ACC112 (cell line): ENCODE measurements around the gene DNAJB13.

Experiments
- H2AFZ ChIP-seq: fragments of 200-600 bp; sonication (generic); one replicate; pipeline ENCODE4 v1.6.0; 2017; ENCODE audit warnings: antibody characterized with exemption, low read length; ENCODE audit not compliant: unreplicated experiment
- H3K27ac ChIP-seq: fragments of 200-600 bp; sonication (generic); 2 replicates; pipeline ENCODE4 v1.5.1; 2014; ENCODE audit warnings: low read depth, mild to moderate bottlenecking, antibody characterized with exemption, low read length, moderate library complexity
- H3K27me3 ChIP-seq: fragments of 200-600 bp; sonication (generic); 2 replicates; pipeline ENCODE4 v1.6.1; 2014; ENCODE audit warnings: mild to moderate bottlenecking, antibody characterized with exemption, low read length, moderate library complexity, mixed read lengths; ENCODE audit not compliant: insufficient read depth
- H3K36me3 ChIP-seq: fragments of 200-600 bp; sonication (generic); 2 replicates; pipeline ENCODE4 v1.6.1; 2016; ENCODE audit warnings: mild to moderate bottlenecking, antibody characterized with exemption, low read length, moderate library complexity, mixed read lengths; ENCODE audit not compliant: insufficient read depth
- H3K4me1 ChIP-seq: fragments of 200-600 bp; sonication (generic); one replicate; pipeline ENCODE4 v1.6.1; 2016; ENCODE audit warnings: low read length, mixed read lengths; ENCODE audit not compliant: insufficient read depth, unreplicated experiment, control insufficient read depth
- H3K4me3 ChIP-seq: fragments of 200-600 bp; sonication (generic); 2 replicates; pipeline ENCODE4 v1.5.1; 2014; ENCODE audit warnings: mild to moderate bottlenecking, low read depth, low read length
- H3K79me2 ChIP-seq: fragments of 200-600 bp; sonication (generic); one replicate; pipeline ENCODE4 v1.6.0; 2016; ENCODE audit warnings: low read length; ENCODE audit not compliant: control insufficient read depth, unreplicated experiment, insufficient read depth

DNAJB13 gene

DNA sequence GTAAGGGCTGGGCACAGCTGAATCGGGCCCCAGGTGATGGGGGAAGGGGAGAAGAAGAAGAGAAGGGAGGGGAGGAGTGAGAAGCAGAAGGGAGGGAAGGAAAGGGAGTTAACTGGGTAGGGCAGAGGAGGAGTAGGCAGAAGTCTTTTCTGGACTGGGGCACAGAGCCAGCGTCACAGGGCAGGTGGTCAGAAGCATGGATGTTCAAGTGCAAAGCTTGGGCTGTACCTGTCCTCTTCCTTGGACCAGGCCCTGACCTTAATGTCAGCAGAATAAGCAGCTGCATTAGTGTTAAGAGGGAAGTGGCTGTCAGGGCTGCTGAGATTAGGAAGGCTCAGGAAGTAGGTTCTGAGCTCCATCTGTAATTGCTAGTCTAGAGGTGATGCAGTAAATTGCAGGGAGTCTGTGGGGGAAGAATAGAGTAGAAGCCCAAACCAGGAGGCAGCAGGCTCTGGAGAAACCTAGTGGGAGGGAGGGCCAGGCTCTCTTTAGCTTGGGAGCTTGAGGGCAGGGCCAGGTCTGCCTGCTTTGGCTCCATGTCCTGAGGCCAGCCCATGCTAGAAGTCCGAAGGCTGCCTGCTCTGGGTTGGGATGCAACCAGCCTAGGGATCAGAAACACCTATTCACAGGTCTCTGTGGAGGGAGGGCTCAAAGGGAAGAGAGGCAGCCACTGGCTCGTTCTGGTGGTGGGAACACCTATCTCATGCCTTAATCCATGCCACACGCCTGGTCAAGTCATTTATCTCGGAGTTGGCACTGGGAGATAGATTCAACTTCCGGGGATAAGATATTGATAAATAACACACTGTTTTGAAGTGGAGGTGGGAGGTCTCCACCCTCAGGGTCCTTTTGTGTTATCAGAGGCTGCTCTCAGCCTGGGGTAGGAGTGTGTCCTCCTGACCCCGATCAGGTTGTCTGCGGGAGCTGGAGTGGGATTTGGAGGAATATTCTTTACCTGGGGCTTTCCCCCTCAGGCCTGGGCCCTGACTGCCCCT, 59.8 kb downstream of the DNAJB13 start:
- H2AFZ ChIP-seq = no peak overlapping the region
- no peaks in the 10 kb centered on the region for H3K27me3 ChIP-seq
- peaks cover 8% of the 10 kb centered on the region for H3K4me1 ChIP-seq
- no peaks in the 10 kb centered on the region for H3K36me3 ChIP-seq
- no peaks in the 10 kb centered on the region for H3K79me2 ChIP-seq
- no peak overlapping the region for H3K4me3 ChIP-seq
- H3K27ac ChIP-seq = no peak overlapping the region

GRCh38 chr11:74011360-74012073, 60.7 kb downstream of the DNAJB13 start:
- H3K27me3 ChIP-seq = no peaks in the 10 kb centered on the region
- no peaks in the 10 kb centered on the region for H3K79me2 ChIP-seq
- H3K27ac ChIP-seq = peak overlapping the region; percentile 64
- peaks cover 8% of the 10 kb centered on the region for H3K4me1 ChIP-seq
- no peak overlapping the region for H2AFZ ChIP-seq
- H3K36me3 ChIP-seq = no peaks in the 10 kb centered on the region
- no peak overlapping the region for H3K4me3 ChIP-seq

GRCh38 chr11:74012074-74012809, 61.4 kb downstream of the DNAJB13 start:
- Histone ChIP-seq H3K27ac (peak overlapping the region; percentile 43; the same call in 1 of the 2 replicates), H2AFZ (no peak overlapping the region), H3K79me2 (no peaks in the 10 kb centered on the region), H3K36me3 (no peaks in the 10 kb centered on the region), H3K4me3 (no peak overlapping the region), H3K27me3 (no peaks in the 10 kb centered on the region), H3K4me1 (peaks cover 8% of the 10 kb centered on the region)

GRCh38 chr11:74013141-74013540, 62.3 kb downstream of the DNAJB13 start:
- no peak overlapping the region for H3K27ac ChIP-seq
- no peak overlapping the region for H2AFZ ChIP-seq
- H3K4me1 ChIP-seq = peaks cover 12% of the 10 kb centered on the region
- H3K4me3 ChIP-seq = no peak overlapping the region
- no peaks in the 10 kb centered on the region for H3K36me3 ChIP-seq
- H3K27me3 ChIP-seq = no peaks in the 10 kb centered on the region
- H3K79me2 ChIP-seq = no peaks in the 10 kb centered on the region

DNA sequence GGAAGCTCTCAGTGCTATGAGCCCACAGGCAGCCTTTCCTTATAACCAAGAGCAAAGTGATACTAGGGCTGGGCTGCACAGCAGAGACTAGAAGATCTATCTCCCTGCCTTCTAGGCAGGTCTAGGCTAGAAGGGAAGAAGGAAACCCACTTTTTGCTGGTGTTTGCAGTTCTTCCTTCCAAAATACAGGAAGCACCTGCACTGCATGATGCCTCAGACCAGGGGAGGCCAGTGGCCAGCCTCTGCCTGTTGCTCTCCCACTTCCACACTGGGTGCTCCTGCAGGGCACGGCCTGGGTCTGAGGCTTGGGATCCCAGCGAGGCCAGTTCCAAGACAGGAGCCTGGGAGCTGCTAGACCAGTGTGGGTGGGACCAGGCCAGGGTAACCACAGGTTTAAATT, 64.1 kb downstream of the DNAJB13 start:
- no peaks in the 10 kb centered on the region for H3K79me2 ChIP-seq
- no peak overlapping the region for H2AFZ ChIP-seq
- H3K36me3 ChIP-seq = no peaks in the 10 kb centered on the region
- no peaks in the 10 kb centered on the region for H3K27me3 ChIP-seq
- H3K4me1 ChIP-seq = peaks cover 30% of the 10 kb centered on the region
- H3K4me3 ChIP-seq = no peak overlapping the region
- H3K27ac ChIP-seq = no peak overlapping the region

GRCh38 chr11:74015919-74016684, 65.3 kb downstream of the DNAJB13 start:
- Histone ChIP-seq H3K27me3 (no peaks in the 10 kb centered on the region), H3K4me1 (peaks cover 34% of the 10 kb centered on the region), H3K36me3 (no peaks in the 10 kb centered on the region)

GRCh38 chr11:74017631-74018030, 66.8 kb downstream of the DNAJB13 start:
- Histone ChIP-seq H3K36me3 (no peaks in the 10 kb centered on the region), H3K27ac (peak overlapping the region; percentile 83), H3K79me2 (no peaks in the 10 kb centered on the region), H3K4me1 (peaks cover 27% of the 10 kb centered on the region), H3K27me3 (no peaks in the 10 kb centered on the region), H2AFZ (no peak overlapping the region), H3K4me3 (no peak overlapping the region)

More at GRCh38 chr11:74015919-74016684, 65.3 kb downstream of the DNAJB13 start:
- no peak overlapping the region for H2AFZ ChIP-seq
- H3K79me2 ChIP-seq = no peaks in the 10 kb centered on the region
- H3K27ac ChIP-seq = no peak overlapping the region
- H3K4me3 ChIP-seq = no peak overlapping the region

GRCh38 chr11:74018331-74019005, 67.6 kb downstream of the DNAJB13 start:
- Histone ChIP-seq H3K27ac (peak overlapping the region; percentile 83), H3K36me3 (no peaks in the 10 kb centered on the region), H3K79me2 (no peaks in the 10 kb centered on the region), H2AFZ (no peak overlapping the region), H3K27me3 (no peaks in the 10 kb centered on the region), H3K4me3 (no peak overlapping the region), H3K4me1 (peaks cover 27% of the 10 kb centered on the region)

- no peak overlapping the region for H3K4me3 ChIP-seq
- H3K27me3 ChIP-seq = no peaks in the 10 kb centered on the region
- H3K27ac ChIP-seq = peak overlapping the region; percentile 83
- H2AFZ ChIP-seq = no peak overlapping the region
- H3K4me1 ChIP-seq = peaks cover 27% of the 10 kb centered on the region
- no peaks in the 10 kb centered on the region for H3K79me2 ChIP-seq
- H3K36me3 ChIP-seq = no peaks in the 10 kb centered on the region
Measured at GRCh38 chr11:74019104-74019738, 68.4 kb downstream of the DNAJB13 start.
